RCC 7860 (cell line): ENCODE measurements around the gene CTRB1.

Experiments used
- DNase-seq: peaks from one replicate; pipeline ENCODE4 v3.0.0-alpha.2; 2015; ENCODE audit warnings: low spot score
- FAIRE-seq: peaks from 2 replicates; lab custom pipeline; 2012; peaks lifted over from hg19 to GRCh38; lab: Jason Lieb, UNC

Gene CTRB1

GRCh38 chr16:75224306-75225082 lies 5.7 kb downstream of the CTRB1 start:
- no peak for DNase-seq
- FAIRE-seq, result no peak

- no peak for FAIRE-seq
- no peak for DNase-seq
These were observed 6.3 kb downstream of the CTRB1 start for GRCh38 chr16:75225092-75225491.

GRCh38 chr16:75225678-75226515 lies 7.1 kb downstream of the CTRB1 start:
- FAIRE-seq (no peak), DNase-seq (no peak)

GRCh38 chr16:75226550-75227360 lies 8.0 kb downstream of the CTRB1 start:
- no peak for FAIRE-seq
- DNase-seq, result no peak

- FAIRE-seq, result no peak
- DNase-seq, result no peak
These were observed 8.8 kb downstream of the CTRB1 start for GRCh38 chr16:75227361-75228142.

GRCh38 chr16:75228143-75228976 lies 9.6 kb downstream of the CTRB1 start:
- DNase-seq (no peak), FAIRE-seq (no peak)

GRCh38 chr16:75229172-75230031 lies 10.6 kb downstream of the CTRB1 start:
- DNase-seq, result no peak
- FAIRE-seq, result no peak

GRCh38 chr16:75230471-75231110 lies 11.8 kb downstream of the CTRB1 start:
- DNase-seq (no peak), FAIRE-seq (no peak)

- DNase-seq, result no peak
- no peak for FAIRE-seq
These were observed 12.8 kb downstream of the CTRB1 start for GRCh38 chr16:75231570-75231969.

GRCh38 chr16:75233611-75233938 lies 14.8 kb downstream of the CTRB1 start:
- DNase-seq, result no peak
- FAIRE-seq, result no peak

DNA sequence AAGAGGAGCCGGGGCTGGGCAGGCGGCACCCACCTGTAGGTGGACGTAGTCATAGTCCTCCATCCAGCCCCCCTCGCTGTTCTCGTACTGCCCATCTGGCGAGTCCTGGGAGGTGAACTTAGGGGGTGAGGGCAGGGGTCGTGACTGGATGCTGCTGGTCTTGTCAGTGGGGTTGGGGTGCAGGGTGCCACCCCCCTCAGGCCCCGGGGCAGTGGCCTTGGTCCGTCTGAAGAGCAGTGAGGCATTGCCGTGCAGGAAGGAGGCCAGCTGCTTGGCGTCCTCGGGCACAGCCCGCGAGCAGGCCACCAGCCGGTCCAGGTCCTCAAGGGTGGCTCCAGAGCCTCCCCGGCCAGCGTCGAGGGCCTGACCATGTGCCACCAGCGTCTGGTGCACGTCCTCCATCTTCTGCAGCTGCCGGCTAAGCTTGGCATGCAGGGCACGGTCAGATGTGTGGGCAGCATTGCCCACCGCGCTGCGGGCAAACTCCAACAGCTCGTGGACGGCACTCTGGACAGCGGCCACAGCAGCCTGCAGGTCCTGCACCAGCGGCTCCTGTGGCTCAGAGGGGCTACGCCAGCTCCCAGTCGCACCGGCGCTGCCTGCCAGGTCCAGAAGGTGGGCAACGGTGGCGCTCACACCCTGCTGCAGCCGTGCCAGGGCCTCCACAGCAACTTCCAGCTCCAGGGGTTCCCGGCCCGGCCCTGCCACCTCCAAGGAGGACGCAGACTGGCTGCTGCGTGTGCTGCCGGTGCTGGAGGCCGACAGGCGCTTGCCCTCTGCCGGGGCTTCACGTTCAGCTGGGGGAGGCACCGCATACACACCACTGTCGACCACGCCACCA lies 16.3 kb downstream of the CTRB1 start:
- DNase-seq (no peak), FAIRE-seq (no peak)

GRCh38 chr16:75235721-75236193 lies 17.0 kb downstream of the CTRB1 start:
- FAIRE-seq (no peak), DNase-seq (no peak)

- DNase-seq, result no peak
- FAIRE-seq, result no peak
These were observed 17.4 kb downstream of the CTRB1 start for GRCh38 chr16:75236232-75236631.

DNA sequence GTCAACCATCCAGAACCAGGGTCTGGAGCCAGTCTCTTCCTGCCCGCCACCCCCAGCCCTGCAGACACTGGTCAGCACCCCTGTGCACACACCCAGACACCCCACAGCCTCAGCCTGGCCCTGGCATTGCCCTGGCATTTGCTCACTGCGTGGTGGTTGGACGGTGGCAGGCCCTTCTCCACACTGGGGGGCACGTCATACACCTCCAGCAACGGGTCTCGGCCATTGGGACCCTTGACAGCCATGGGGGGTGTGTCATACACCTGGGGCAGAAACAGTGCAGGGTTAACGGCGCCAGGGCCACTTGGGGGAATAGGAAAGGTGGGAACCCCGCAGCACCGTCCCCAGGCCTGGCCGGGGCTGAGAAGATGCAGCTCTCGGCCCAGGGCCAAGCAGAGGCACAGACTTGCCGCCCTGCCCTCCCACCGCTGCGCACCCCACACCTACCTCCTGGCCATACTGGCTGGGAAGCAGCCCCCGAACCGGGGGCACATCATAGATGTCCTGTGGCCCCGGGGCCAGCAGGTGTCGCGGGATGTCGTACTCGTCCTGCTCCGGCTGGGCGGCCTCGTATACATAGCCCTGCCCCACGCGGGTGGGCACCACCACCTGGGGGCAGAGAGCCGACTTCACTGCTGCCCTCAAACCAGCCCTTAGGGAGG lies 18.1 kb downstream of the CTRB1 start:
- FAIRE-seq, result no peak
- no peak for DNase-seq

- no peak for DNase-seq
- FAIRE-seq, result no peak
These were observed 18.8 kb downstream of the CTRB1 start for GRCh38 chr16:75237398-75238131.
